Thyroid gland (tissue), 4 donors: ENCODE data around the gene PDE4B.

Source experiments
- CTCF ChIP-seq, 6 experiments: fragments of 200-600 bp in 3 of 6; fragments of 450-650 bp in 3 of 6; sonication (generic) in 3 of 6; IDR thresholded peaks; one replicate each; pipeline ENCODE4 v1.5.1; 2016 to 2019; ENCODE audit warnings: antibody characterized with exemption in 6 of 6, mild to moderate bottlenecking in 2 of 6, inconsistent platforms in 1 of 6, moderate library complexity in 1 of 6
- POLR2A ChIP-seq, 2 donors: fragments of 450-650 bp; IDR thresholded peaks; one replicate each; pipeline ENCODE4 v1.6.1; 2017; ENCODE audit warnings: antibody characterized with exemption in 2 of 2, mild to moderate bottlenecking in 2 of 2, moderate library complexity in 1 of 2

DNA sequence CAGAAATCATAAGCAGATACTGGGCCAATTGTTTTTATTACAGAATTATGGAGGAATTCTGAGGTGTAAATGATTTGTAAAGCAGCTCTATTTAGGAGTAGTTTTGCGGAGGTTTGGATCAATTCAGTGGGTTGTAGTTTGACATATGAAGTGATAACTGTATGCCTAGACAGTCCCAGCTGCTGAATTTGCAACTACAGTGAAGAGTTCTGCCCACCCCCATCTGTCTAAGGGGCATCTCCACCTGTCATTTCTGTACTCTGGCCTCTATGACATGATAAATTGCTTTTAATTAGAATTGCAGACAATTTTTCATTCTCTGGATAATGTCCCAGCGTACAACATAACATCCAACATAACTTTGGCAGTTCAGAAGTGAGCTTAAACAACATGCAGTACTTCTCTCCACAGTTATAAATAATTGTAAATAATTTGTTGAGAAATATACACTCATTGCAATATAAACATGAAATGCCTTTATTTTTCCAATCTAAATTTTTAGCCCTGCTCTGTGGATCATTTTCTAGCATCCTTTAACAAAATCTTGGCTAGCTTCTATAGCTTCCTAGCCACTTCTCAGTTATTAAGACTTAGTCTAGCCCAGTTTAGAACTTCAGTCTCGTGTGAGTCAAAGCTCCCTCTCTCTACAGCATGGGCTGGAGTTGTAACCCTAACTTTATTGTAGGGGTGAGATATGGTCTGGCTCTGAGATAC, 52.3 kb downstream of the PDE4B start:
- TF ChIP-seq CTCF (IDR thresholded peaks at IDR 0.05) (no peak), POLR2A (IDR thresholded peaks at IDR 0.05) (no peak)
